Epithelial cell of esophagus (primary cell): ENCODE data around the gene NIPAL3.
"Not testable (repeated sequence)": the region's sequence is repeated elsewhere in the genome, so short reads cannot be mapped to it uniquely, and the experiment has no call there.

Experiments used
- DNase-seq: peaks from one replicate; pipeline ENCODE4 v3.0.0; 2010; ENCODE audit warnings: low read depth
- H3K4me3 ChIP-seq: 2 replicates; pipeline ENCODE4 v1.5.1; 2011; ENCODE audit warnings: mild to moderate bottlenecking, low read length, control low read depth
- TF ChIP-seq, protein P1 (sequence below): IDR thresholded peaks from 2 replicates; pipeline ENCODE4 v1.5.1; 2011; ENCODE audit warnings: low read depth, mild to moderate bottlenecking, low read length, control low read depth, inconsistent platforms; ENCODE audit not compliant: insufficient read depth; ENCODE audit errors: missing control alignments

Gene NIPAL3

DNA sequence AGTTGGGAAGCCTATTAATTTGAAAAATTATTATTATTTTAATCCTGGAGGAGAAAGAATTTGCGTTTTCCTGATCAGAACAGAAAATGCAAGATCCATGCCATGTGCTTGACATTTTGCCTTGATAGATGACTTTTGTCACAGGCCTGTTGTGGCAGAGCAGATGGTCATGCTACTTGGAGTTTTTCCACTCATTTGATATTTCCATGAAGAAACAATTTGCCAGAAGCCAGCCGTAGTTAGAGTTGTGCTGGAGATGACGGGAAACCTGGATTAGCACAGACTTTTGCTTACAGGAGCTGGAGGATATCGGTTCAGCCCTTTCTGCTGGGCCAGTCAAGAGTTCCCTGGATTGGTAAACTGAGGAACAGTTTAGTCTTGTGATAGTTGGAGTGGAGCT is 90.2 kb downstream of the NIPAL3 start:
- TF ChIP-seq, protein P1, sequence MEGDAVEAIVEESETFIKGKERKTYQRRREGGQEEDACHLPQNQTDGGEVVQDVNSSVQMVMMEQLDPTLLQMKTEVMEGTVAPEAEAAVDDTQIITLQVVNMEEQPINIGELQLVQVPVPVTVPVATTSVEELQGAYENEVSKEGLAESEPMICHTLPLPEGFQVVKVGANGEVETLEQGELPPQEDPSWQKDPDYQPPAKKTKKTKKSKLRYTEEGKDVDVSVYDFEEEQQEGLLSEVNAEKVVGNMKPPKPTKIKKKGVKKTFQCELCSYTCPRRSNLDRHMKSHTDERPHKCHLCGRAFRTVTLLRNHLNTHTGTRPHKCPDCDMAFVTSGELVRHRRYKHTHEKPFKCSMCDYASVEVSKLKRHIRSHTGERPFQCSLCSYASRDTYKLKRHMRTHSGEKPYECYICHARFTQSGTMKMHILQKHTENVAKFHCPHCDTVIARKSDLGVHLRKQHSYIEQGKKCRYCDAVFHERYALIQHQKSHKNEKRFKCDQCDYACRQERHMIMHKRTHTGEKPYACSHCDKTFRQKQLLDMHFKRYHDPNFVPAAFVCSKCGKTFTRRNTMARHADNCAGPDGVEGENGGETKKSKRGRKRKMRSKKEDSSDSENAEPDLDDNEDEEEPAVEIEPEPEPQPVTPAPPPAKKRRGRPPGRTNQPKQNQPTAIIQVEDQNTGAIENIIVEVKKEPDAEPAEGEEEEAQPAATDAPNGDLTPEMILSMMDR: no peak
- no peak overlapping the region for H3K4me3 ChIP-seq
- DNase-seq: no peak

DNA sequence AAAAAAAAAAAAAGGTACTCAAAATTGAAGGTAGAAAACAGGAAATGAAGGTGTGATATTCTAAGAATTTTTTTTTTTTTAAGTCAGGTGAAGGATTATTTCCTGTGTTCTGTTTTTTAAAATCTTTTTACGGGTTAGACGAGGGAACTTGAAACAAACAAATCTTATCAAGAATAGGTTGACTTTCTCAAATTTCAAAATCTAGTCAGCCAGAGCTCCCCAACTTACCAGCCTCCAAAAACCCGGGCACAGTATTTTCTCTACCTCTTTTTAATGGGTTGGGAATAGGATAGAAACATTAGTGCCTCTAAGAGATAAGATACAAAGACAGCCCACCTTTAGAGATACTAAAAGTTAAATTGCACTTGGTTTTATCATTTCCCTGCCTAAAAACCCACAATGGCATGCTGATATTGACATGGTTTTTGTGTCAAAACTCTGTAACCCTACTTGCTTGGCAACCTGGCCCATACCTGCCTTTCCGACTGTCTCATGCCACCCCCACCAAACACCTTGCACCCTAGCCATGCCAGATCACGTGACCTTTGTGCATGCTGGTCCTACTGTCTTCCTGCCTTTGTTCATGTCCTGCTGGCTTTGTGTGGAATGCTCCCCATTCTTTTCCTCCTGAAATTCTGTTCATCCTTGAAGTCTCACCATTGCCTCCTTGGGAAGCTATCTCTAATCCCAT is 91.2 kb downstream of the NIPAL3 start:
- TF ChIP-seq, protein P1: no peak
- H3K4me3 ChIP-seq: no peak overlapping the region
- DNase-seq: no peak

DNA sequence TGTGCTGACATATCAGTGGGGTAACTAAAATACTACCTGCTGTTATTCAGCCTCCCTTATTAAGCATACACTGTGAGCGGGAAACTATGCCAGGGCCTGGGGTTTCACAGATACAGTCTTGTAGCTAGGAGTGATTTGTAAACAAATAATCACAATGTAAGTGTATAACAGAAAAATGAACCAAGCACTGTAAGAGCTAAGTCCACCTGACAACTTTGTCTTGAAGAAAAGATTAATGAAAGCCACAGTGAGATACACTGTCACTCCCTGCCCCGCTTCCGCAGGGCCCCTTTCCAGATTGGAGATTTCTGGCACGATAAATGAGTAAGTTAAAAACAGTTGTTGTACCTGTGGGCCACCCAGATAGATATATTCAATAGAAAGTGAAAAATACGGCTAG is 91.8 kb downstream of the NIPAL3 start:
- TF ChIP-seq, protein P1: no peak
- no peak overlapping the region for H3K4me3 ChIP-seq
- no peak for DNase-seq

DNA sequence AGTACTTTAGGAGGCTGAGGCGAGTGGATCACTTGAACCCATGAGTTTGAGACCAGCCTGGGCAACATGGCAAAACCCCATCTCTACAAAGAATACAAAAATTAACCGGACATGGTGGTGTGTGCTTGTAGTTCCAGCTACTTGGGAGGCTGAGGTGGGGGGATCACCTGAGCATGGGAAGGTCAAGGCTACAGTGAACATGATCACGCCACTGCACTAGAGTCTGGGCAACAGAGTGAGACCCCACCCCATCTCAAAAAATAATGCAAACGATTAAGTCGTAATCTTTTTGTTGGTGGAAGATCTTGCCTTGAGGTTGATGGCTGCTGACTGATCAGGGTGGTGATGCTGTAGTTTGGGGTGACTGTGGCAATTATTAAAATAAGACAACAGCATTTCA is 93.3 kb downstream of the NIPAL3 start:
- DNase-seq: no peak
- TF ChIP-seq, protein P1: no peak
- H3K4me3 ChIP-seq: no peak overlapping the region

GRCh38 chr1:24513706-24514105 is 98.1 kb downstream of the NIPAL3 start:
- H3K4me3 ChIP-seq: no peak overlapping the region
- TF ChIP-seq, protein P1: no peak
- no peak for DNase-seq

DNA sequence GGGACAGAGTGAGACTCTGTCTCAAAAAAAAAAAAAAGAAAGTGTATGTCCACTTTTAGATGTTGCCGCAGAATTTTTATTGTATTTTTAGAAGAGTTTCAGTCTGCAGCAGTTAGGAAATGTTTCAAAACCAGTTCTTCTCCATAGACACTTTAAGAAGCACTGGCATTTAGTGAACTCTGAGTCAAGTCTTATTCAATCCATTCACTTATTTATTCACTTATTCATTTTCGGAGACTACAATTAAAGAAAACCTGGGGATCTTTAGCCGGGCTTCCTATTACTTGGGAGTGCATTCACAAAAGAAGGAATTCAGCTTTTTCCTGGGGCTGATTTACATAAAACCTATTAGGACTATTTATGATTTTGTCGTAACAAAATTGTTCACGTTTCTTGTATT is 99.3 kb downstream of the NIPAL3 start:
- TF ChIP-seq, protein P1: no peak
- H3K4me3 ChIP-seq: no peak overlapping the region
- DNase-seq: peak; percentile 27

- peak; percentile 93 for DNase-seq
- H3K4me3 ChIP-seq: not testable (repeated sequence)
Observed at GRCh38 chr1:24515671-24516209, 100.1 kb downstream of the NIPAL3 start.
